CD4-positive, alpha-beta T cell treated with Interleukin-15 for 4 hours (primary cell): ENCODE data around the gene TNFAIP1.

Source experiments
- DNase-seq: peaks from one replicate; pipeline ENCODE4 v3.0.0-alpha.2; 2020; ENCODE audit warnings: low spot score

TNFAIP1 gene

DNA sequence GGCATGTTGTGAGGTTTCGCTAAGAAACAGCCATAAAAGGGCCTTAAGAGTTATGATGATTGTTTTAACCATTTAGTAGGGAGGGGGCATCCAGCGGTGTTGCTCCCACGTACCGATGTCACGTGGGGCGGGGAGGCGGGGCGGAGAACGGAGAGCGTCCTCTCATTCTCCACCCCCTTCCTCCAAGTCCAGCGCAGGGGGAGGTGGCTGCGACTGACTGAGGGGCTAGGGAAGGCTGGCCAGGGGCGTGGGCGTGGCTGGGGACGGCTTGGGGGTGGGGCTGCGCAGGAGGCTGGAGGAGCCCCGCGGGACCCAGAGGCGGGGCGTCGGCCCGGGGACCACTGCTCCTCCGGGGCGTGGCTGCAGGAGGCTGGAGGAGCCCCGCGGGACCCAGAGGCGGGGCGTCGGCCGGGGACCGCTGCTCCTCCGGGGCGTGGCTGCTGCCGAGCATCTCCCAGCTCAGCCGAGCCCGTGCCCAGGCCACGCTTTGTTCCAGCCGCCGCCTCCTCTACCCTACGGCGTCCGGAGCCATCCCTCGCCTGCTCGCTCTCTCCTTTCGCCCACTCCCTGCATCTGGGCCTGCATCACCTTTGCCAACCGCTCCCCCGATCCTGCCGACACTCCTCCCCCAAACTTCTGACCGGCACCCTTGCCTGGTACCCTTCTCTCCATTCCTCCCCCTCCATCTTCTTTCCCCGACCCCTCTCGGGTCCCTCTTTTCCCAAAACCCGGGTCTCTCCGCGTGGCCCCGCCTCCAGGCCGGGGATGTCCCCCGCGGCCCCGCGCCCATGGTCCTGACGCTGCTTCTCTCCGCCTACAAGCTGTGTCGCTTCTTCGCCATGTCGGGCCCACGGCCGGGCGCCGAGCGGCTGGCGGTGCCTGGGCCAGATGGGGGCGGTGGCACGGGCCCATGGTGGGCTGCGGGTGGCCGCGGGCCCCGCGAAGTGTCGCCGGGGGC, 36.0 kb downstream of the TNFAIP1 start, which contains the start of gene SARM1:
SARM1 (plus strand) TSS at position 450 of the 958 bp plus-strand sequence; CDS start at position 789, 339 bp downstream.
- peak; percentile 91 for DNase-seq

DNA sequence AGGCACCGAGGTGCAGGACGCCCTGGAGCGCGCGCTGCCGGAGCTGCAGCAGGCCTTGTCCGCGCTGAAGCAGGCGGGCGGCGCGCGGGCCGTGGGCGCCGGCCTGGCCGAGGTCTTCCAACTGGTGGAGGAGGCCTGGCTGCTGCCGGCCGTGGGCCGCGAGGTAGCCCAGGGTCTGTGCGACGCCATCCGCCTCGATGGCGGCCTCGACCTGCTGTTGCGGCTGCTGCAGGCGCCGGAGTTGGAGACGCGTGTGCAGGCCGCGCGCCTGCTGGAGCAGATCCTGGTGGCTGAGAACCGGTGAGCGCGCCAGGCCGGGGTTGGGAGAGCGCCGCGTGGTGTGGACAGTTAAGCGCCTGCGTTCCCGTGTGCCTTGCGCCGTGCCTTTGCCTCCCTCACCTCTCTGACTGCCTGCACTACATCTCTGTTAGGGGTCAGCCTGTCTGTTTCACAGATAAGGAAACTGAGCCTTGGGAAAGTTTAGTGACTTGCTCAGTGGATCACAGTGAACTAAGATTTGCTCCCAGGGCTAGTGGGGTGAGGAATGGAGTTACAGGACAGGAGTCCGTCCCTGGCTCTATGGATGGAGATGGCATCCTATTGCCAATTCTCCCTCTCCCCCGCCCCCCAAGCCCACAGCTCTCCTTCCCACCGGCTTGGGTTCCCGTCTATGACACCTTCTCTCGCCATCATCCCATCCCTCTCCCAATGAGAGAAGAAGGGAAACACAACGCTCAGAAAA, 36.8 kb downstream of the TNFAIP1 start:
- DNase-seq: no peak

DNA sequence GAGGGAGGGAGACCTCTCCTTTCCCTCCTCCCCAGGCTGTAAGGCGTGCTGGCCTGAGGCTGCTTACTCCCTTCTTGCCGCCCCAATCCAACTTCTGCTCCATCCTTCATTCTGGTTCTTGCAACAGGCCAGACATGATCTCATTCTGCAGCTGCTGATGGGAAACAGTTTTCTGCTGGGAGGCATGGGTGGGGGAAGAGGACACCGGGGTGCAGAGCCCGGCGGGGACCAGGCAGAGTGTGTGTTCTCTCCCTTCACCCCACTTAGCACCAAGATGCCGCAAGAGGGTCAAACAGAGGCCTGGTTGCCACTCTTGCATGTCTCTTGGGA, 37.3 kb downstream of the TNFAIP1 start:
- DNase-seq: no peak

DNA sequence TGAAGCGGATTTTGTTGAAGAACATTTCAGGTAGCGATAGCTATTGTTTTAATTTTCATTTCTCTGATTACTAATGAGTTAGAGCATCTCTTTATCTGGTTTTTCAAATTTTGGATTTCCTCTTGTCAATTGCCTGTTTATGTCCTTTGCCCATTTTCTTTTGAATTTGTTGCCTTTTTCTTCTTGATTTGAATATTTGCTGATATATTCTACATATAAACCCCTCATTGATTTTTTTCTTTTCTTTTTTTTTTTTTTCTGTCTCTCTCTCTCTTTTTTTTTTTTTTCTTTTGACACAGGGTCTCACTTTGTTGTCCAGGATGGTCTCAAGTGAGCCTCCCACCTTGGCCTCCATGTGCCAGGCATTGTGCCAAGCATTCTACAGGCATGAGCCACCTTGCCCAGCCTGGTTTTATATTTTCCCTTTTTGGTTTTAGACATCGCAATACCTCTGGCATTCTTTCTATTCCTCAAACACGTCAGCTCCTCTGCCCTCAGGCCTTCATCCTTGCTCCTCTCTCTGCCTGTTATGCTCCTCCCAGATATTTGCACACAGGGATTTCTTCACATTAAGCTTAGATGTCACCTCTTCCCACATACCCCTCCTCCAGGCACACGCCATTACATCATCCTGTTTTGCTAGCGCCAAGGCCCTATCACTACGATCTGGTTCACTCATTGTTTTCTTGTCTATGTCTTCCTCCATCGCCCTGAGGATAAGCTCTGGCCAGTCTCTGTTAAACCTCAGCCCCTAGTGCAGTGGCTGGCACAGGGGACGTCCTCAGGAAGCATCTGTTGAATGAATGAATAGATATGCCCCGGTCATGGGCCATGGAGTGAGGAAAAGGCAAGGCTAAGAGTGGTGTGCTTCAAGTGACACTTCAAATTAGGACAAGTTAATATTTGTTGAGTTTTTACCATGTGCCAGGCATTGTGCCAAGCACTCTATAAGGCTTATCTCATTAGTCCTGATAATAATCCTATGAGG, 44.5 kb downstream of the TNFAIP1 start:
- DNase-seq: no peak

DNA sequence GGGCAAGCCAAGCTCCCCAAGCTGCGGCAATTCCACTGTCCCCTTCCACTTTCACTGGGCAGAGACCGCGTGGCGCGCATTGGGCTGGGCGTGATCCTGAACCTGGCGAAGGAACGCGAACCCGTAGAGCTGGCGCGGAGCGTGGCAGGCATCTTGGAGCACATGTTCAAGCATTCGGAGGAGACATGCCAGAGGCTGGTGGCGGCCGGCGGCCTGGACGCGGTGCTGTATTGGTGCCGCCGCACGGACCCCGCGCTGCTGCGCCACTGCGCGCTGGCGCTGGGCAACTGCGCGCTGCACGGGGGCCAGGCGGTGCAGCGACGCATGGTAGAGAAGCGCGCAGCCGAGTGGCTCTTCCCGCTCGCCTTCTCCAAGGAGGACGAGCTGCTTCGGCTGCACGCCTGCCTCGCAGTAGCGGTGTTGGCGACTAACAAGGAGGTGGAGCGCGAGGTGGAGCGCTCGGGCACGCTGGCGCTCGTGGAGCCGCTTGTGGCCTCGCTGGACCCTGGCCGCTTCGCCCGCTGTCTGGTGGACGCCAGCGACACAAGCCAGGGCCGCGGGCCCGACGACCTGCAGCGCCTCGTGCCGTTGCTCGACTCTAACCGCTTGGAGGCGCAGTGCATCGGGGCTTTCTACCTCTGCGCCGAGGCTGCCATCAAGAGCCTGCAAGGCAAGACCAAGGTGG, 45.7 kb downstream of the TNFAIP1 start:
- DNase-seq: no peak

DNA sequence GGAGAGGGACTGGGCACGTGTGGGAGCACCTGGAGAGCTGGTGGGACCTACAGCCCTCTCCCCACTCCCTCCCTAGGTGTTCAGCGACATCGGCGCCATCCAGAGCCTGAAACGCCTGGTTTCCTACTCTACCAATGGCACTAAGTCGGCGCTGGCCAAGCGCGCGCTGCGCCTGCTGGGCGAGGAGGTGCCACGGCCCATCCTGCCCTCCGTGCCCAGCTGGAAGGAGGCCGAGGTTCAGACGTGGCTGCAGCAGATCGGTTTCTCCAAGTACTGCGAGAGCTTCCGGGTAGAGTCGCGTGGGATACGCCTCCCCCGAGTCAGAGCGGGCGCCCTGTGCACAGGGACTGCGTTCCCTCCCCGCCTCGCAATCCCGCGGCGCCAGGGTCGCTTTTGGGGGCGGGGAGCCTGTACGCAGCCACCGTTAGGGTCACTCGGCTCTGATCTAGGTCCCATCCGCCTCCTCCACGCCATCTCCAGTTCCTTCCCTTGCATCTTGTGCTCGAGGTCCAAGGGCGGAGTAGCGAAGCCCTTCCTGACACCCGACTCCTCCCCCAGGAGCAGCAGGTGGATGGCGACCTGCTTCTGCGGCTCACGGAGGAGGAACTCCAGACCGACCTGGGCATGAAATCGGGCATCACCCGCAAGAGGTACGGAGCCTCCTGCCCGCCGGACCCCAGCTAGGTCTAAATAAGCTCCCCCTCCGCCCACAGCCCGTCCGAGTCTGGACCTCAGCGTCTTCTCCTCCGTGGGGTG, 48.9 kb downstream of the TNFAIP1 start:
- DNase-seq: peak; percentile 60

DNA sequence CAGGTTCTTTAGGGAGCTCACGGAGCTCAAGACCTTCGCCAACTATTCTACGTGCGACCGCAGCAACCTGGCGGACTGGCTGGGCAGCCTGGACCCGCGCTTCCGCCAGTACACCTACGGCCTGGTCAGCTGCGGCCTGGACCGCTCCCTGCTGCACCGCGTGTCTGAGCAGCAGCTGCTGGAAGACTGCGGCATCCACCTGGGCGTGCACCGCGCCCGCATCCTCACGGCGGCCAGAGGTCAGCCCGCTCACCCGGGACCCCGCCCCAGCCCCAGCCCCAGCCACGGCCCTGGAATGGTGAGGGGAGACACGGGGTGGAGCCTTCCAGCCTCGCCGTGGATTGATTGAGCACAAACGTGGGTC, 49.5 kb downstream of the TNFAIP1 start:
- DNase-seq: no peak

DNA sequence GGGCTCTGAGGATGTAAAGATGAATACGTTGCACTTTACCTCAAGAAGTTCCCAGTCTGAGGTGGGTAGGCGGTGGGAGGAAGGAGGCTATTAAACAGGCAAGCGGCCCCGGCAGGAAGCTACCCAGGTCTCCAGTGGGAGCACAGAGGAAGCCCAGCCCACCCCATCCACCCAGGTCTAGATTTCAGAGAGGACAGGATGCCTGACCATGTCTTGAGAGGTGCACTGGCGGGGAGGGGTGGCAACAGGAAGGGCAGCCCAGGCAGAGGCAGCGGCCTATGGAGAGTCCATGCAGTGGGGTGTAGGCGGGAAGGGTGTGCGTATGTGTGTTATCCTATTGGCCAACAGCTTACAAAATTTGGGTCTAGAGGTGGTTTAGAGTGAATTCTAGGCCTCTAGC, 49.8 kb downstream of the TNFAIP1 start:
- DNase-seq: no peak

DNA sequence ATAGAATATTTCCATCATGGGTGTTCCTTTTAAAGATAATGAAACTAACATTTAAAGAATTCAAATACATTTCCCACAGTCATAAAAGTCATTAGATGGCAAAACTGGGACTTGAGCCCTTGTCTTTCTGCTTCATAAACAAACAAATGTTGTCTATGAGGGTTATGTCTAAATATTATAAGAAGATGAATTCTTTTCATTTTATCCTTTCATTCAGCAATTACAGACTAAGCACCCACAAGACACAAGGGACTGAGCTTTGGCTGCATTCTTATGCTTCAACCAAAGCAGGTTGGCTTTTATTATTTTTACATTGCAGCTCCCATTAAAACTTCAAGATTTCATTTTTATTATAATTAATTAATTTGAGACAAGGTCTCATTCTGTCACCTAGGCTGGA, 50.8 kb downstream of the TNFAIP1 start:
- no peak for DNase-seq

DNA sequence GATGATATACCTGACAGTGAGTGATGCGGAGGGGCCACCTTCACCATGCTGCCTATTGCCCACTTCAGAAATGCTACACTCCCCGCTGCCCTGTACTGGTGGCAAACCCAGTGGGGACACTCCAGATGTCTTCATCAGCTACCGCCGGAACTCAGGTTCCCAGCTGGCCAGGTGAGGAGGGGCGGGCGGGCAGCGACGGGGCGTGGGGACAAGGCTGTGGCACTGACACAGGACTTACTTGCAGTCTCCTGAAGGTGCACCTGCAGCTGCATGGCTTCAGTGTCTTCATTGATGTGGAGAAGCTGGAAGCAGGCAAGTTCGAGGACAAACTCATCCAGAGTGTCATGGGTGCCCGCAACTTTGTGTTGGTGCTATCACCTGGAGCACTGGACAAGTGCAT, 52.5 kb downstream of the TNFAIP1 start:
- DNase-seq: no peak

DNA sequence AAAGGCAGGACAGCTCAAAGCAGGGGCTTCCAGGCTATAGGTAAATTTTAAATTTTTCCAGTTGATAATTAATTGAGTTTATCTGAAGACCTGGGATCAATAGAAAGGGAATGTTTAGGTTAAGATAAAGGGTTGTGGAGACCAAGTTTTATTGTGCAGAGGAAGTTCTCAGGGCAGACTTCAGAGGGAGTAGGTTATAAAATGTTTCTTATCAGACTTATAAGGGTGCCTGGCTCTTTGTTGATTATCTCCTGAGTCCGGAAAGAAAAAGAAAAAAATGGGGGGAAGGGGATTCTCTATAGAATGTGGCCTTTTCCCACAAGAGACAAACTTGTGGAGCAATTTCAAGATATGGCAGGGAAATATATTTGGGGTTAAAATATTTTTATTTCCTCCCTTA, 54.6 kb downstream of the TNFAIP1 start:
- no peak for DNase-seq

DNA sequence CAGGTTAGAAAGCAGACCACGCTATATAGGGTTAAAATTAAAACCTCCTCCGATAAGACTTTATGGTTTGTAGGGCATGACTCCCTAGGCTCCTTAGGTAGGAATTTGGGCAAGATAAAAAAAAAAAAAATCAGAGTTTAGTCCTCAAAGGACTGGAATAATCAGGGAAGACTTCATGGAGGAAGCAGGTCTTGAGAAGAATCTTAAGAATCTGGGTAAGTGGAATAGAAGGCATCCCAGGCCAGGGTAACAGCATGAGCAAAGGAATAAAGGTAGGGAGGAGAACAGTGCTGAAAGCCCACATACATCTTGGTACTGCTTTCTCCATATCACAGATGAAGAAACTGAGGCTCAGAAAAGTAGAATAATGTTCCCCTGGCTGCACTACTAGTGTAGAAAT, 55.0 kb downstream of the TNFAIP1 start:
- no peak for DNase-seq

DNA sequence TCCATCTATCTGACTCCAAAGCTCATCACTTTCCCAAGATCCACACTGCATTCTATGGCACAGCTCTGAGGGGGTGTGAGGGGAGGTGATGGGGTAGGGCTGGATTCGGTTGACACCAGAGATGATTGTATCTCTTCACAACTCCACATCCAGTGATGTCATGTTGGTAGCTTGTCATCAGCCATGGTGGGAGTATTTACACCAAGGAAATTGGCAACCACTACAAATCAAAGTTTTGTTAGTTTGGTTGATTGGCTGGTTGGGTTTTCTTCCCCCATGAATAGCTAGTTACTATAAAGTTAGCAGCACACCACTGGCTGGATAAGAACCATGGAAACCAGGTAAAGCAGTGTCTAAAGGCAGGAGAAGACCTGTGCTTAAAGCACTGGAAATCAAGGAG, 55.4 kb downstream of the TNFAIP1 start:
- DNase-seq: no peak

DNA sequence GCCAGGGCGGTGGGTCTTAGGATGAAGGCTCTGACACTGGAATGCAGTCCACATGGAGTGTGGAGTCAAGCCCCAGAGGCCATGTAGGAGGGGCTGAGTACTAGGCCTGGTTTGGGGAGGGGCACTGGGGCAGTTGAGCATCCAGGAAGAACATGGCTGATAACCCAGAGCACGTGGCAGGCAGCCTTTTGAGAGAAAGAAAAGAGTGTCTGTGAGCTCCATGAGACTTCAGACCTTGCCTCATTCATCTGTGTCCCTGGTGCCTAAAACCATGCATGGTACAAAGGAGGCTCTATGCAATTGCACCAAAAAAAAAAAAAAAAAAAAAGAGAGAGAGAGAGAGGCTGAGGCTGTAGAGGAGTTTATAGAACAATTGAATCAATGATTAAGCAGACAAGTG, 55.8 kb downstream of the TNFAIP1 start:
- no peak for DNase-seq

DNA sequence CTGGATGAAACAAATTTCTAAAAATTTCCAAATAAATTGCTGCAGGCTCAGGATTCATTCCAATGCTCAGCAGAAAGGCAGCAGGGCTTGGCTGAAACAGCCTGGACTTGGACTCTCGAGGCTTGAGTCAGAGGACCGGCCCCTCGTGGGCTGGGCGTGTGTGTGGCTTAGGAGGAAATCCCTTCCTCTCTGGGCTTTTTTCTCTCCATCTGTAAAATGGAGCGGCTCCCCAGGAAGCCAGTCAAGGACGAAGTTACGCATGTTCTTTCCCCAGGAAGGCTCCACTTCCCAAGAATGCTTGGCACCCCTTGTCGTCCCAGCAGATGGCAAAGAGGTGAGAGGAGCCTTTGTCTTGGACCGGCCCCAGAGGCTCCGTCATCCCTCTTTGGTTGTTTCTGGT, 56.9 kb downstream of the TNFAIP1 start:
- no peak for DNase-seq

DNA sequence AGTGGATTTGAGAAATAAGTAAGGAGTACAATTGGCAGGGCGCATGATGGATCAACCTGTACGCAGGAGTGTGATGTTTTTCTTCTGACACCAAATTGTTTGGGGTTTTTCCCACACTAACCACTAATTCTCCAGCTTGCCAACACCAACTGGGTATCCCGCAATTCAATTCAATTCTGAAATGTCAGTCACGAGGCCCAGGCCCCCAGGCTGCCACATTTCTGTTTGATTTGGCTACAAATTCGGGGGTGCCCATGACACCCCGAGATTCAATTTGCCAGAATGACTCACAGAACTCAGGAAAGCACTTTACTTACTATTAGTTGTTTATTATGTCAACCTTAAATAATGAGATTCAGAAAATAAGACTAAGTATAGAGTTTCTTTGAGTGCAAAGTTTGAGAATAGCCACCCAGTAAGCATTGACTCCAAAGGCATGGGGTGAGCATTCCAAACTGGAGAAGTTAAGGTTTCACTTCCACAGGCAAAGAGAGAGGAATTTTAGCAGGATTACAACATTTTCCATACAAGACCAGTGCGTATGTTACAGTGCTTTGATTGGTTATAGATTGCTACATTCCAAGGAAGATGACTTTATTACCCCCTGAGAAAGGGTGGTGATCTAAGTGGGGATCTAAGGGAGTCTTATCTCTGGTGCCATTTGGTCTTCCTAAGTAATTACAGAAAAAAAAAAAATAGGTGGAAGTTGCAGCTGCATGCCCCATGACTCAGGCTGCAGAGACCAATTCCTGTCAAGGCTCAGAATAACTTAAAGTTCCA, 59.0 kb downstream of the TNFAIP1 start:
- DNase-seq: no peak

DNA sequence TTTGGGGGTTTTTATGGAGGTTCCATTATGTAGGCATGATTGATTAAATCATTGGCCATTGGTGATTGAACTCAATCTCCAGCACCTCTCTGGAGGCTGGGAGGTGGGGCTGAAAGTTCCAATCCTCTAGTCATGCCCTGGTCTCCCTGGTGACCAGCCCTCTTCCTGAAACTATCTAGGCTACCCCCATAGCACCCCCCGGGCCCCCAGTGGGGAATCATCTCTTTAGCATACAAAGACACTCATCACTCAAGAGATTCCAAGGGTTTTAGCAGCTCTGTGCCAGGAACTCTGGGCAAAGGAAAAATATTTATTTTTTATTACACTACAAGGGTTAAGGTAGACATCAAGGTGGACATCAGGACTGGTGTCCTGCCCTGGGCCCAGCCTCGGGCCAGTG, 59.9 kb downstream of the TNFAIP1 start:
- no peak for DNase-seq

DNA sequence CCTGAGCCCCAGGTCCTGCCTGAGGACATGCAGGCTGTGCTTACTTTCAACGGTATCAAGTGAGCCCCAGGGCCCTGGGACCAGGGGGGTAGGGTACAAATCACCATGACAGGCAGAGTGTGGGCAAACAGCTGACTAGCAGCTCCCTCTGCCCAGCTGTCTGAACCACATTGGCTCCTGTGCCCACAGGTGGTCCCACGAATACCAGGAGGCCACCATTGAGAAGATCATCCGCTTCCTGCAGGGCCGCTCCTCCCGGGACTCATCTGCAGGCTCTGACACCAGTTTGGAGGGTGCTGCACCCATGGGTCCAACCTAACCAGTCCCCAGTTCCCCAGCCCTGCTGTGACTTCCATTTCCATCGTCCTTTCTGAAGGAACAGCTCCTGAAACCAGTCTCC, 60.4 kb downstream of the TNFAIP1 start:
- no peak for DNase-seq
